Measurements from ENCODE around the gene POC1A. TPM values are rescaled to one million over a fixed set of nuclear protein-coding genes. Genes with fewer than 3 reads are reported as not detected.
A peak's percentile ranks its signal among the peaks of the same experiment; 100 is the strongest.

The POC1A gene
- total RNA-seq, 1 experiment from 2014 or later: 29.0 TPM

DNA sequence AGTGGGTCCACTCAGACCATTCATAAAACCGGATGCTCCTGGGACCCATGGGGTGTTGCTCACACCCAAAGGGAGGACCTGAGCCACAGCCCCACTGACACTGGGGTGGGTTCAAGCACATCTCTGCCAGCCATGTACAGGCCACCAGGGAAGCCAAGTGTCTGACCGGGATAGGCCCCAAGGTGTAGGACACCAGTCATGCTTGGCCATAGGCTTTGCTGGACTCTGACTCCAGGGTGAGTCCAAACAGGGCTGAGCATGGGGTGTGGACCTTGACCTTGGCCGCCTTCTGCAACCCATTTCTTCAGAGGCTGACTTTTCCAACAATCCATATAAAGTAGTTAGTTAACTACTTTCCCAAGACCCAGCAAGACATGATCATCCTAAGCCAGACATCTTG lies 66.5 kb downstream of the POC1A start:
- no peaks in the 10 kb centered on the region for H3K27me3 ChIP-seq (ENCODE audit: insufficient read depth, low read length)
- H2AK5ac ChIP-seq (ENCODE audit: insufficient read length, low read length): no peak overlapping the region
- no peak overlapping the region for H3K18ac ChIP-seq (ENCODE audit: insufficient read length, low read depth, low read length)
- H4K8ac ChIP-seq (replicated peaks; ENCODE audit: insufficient read length, low read depth, low read length): no peak overlapping the region
- Mint-ChIP-seq H3K27ac (peak overlapping the region in 1 of 3 experiments; percentile 13; a peak in 1 of 7 replicates), H3K27me3 (ENCODE audit: low read depth) (no peaks in the 10 kb centered on the region), H3K36me3 (ENCODE audit: insufficient read depth in 1 of 3, low read depth in 3 of 3) (peaks cover 3 to 12% (median 5%) of the 10 kb centered on the region in 3 experiments; a peak in 5 of 7 replicates), H3K4me3 (no peak overlapping the region), H3K9me3 (no peaks in the 10 kb centered on the region), H3K4me1 (peaks cover 6 to 26% of the 10 kb centered on the region in 2 experiments)
- H4K20me1 ChIP-seq (ENCODE audit: control insufficient read depth, insufficient read depth, insufficient read length): no peaks in the 10 kb centered on the region
- H3K4me2 ChIP-seq (ENCODE audit: insufficient read depth, insufficient read length, low read length): no peak overlapping the region
- H3K9me3 ChIP-seq (ENCODE audit: control insufficient read depth, low read depth, low read length): no peaks in the 10 kb centered on the region
- no peak overlapping the region for H3K9ac ChIP-seq (ENCODE audit: extremely low read depth, insufficient read length, low read length)
- no peak overlapping the region for H3K27ac ChIP-seq (ENCODE audit: insufficient read length, low read depth, low read length)
- no peak overlapping the region for H2AFZ ChIP-seq (ENCODE audit: low read length)
- WGBS (ENCODE audit: extremely low coverage, insufficient read length, low lambda C conversion rate): no CpG with 5 or more reads among the region's 3 CpGs
- no peak overlapping the region for H4K91ac ChIP-seq (ENCODE audit: insufficient read length, low read depth, low read length)
- DNase-seq: no peak
- no peak overlapping the region for H2BK20ac ChIP-seq (ENCODE audit: low read depth, low read length, poor library complexity, severe bottlenecking)
- no peak overlapping the region for H3K14ac ChIP-seq (ENCODE audit: insufficient read depth, low read length)
- no peak overlapping the region for H2BK15ac ChIP-seq (ENCODE audit: low read depth, low read length)
- H3K79me2 ChIP-seq (ENCODE audit: insufficient read depth, low read length): no peaks in the 10 kb centered on the region
- no peak overlapping the region for H3K56ac ChIP-seq (ENCODE audit: insufficient read length, low read depth, low read length)
- no peak overlapping the region for H4K5ac ChIP-seq (ENCODE audit: insufficient read length, low read depth, low read length)
- no peaks in the 10 kb centered on the region for H3K23me2 ChIP-seq (ENCODE audit: insufficient read length, low read depth, low read length, poor library complexity, severe bottlenecking)
- no peak overlapping the region for H3K23ac ChIP-seq (ENCODE audit: insufficient read length, low read depth, low read length)
- TF ChIP-seq, protein P1, sequence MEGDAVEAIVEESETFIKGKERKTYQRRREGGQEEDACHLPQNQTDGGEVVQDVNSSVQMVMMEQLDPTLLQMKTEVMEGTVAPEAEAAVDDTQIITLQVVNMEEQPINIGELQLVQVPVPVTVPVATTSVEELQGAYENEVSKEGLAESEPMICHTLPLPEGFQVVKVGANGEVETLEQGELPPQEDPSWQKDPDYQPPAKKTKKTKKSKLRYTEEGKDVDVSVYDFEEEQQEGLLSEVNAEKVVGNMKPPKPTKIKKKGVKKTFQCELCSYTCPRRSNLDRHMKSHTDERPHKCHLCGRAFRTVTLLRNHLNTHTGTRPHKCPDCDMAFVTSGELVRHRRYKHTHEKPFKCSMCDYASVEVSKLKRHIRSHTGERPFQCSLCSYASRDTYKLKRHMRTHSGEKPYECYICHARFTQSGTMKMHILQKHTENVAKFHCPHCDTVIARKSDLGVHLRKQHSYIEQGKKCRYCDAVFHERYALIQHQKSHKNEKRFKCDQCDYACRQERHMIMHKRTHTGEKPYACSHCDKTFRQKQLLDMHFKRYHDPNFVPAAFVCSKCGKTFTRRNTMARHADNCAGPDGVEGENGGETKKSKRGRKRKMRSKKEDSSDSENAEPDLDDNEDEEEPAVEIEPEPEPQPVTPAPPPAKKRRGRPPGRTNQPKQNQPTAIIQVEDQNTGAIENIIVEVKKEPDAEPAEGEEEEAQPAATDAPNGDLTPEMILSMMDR (conservative IDR thresholded peaks at IDR 0.05): no peak
- no peak overlapping the region for H3K4ac ChIP-seq (ENCODE audit: low read depth, low read length)
- H3K79me1 ChIP-seq (ENCODE audit: insufficient read depth, low read depth, low read length, poor library complexity, severe bottlenecking): no peaks in the 10 kb centered on the region
- H2BK12ac ChIP-seq (ENCODE audit: insufficient read length, low read depth, low read length): no peak overlapping the region
- no peak overlapping the region for H3T11ph ChIP-seq (ENCODE audit: low read length)
- no peak overlapping the region for H2BK120ac ChIP-seq (ENCODE audit: low read depth, low read length, poor library complexity, severe bottlenecking)
- no peaks in the 10 kb centered on the region for H3K4me1 ChIP-seq (ENCODE audit: insufficient read depth, low read length)
- no peak overlapping the region for H2BK5ac ChIP-seq (ENCODE audit: insufficient read length, low read length)

Data from H9 (cell line).